ENCODE results near the gene RPS10. TPM values are rescaled to one million over a fixed set of nuclear protein-coding genes. Genes with fewer than 3 reads are reported as not detected.
A peak's percentile ranks its signal among the peaks of the same experiment; 100 is the strongest.

The RPS10 gene
- total and polyA plus RNA-seq, 4 experiments from 2014 or later: 1,588 to 2,757 (median 2,185) TPM

DNA sequence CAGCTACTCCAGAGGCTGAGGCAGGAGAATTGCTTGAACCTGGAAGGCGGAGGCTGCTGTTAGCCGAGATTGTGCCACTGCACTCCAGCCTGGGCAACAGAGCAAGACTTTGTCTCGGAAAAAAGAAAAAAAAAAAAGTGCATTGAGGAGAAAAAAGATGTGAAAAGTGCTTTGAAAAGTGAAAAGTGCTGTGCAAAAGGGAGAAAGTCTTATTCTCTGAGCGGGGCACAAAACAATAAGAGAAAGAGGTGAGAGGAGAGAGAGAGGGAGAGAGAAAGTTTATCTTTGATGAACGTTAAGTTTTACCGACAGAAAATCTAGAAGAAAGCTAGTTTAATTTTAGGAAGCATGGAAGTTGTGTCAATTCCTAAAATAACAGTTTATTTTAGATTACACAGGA, 36.1 kb upstream of the RPS10 start:
- H3K4me1 Mint-ChIP-seq: peaks cover 2 to 6% (median 4%) of the 10 kb centered on the region in 4 donors
- H3K4me1 ChIP-seq (ENCODE audit: insufficient read depth, low read length): peaks cover 4% of the 10 kb centered on the region
- H3K27ac Mint-ChIP-seq: no peak overlapping the region
- H3K36me3 Mint-ChIP-seq: no peaks in the 10 kb centered on the region
- H3K4me3 ChIP-seq (ENCODE audit: low read length in 2 of 2): no peak overlapping the region
- DNase-seq: no peak
- ChIA-PET POLR2A (ENCODE audit: partially characterized antibody) (no interaction called here), CTCF (ENCODE audit: partially characterized antibody) (interaction anchor here (1.1 to 7.8 kb wide), 4 partner anchors 9 to 148 kb away, joined by 3 to 178 read pairs (median 4); no protein-coding TSS in a partner anchor)
- peaks cover 9% of the 10 kb centered on the region for H3K27me3 ChIP-seq (ENCODE audit: insufficient read depth, low read length)
- H3K4me3 Mint-ChIP-seq: no peak overlapping the region
- H3K27ac ChIP-seq (ENCODE audit: low read depth, low read length): no peak overlapping the region
- no peaks in the 10 kb centered on the region for H3K9me3 ChIP-seq (ENCODE audit: control insufficient read depth in 1 of 2, low read length in 2 of 2)
- H3K9me3 Mint-ChIP-seq: no peaks in the 10 kb centered on the region
- intact Hi-C loops (cut with micrococcal nuclease): loop anchor here (5.0 kb wide), 1 partner anchor 525 kb away; no protein-coding TSS in a partner anchor
- no peaks in the 10 kb centered on the region for H3K36me3 ChIP-seq (ENCODE audit: insufficient read depth, low read length)
- H3K27me3 Mint-ChIP-seq: peaks cover 12 to 13% of the 10 kb centered on the region in 2 donors

- POLR2A ChIA-PET (ENCODE audit: partially characterized antibody): interaction anchor here (1.2 to 2.0 kb wide), 2 partner anchors 148 to 678 kb away, joined by 3 to 11 read pairs; no protein-coding TSS in a partner anchor
- Mint-ChIP-seq H3K27me3 (peaks cover 10% of the 10 kb centered on the region in 2 donors), H3K4me1 (peaks cover 2 to 6% (median 4%) of the 10 kb centered on the region in 4 donors)
Measured at GRCh38 chr6:34460796-34461507, 35.1 kb upstream of the RPS10 start.

GRCh38 chr6:34459899-34460593, 34.2 kb upstream of the RPS10 start:
- Histone ChIP-seq H3K36me3 (ENCODE audit: insufficient read depth, low read length) (no peaks in the 10 kb centered on the region), H3K4me3 (ENCODE audit: low read length in 2 of 2) (no peak overlapping the region), H3K27ac (ENCODE audit: low read depth, low read length) (no peak overlapping the region), H3K27me3 (ENCODE audit: insufficient read depth, low read length) (peaks cover under 1% of the 10 kb centered on the region), H3K9me3 (ENCODE audit: control insufficient read depth in 1 of 2, low read length in 2 of 2) (no peaks in the 10 kb centered on the region), H3K4me1 (ENCODE audit: insufficient read depth, low read length) (no peaks in the 10 kb centered on the region)
- intact Hi-C loops (cut with micrococcal nuclease): loop anchor here (1.0 to 5.0 kb wide), 5 partner anchors 123 to 781 kb away; no protein-coding TSS in a partner anchor
- Mint-ChIP-seq H3K4me3 (no peak overlapping the region), H3K27me3 (peaks cover 8% of the 10 kb centered on the region in 2 donors), H3K27ac (no peak overlapping the region), H3K4me1 (peaks cover 0 to under 1% (median under 1%) of the 10 kb centered on the region in 4 donors), H3K9me3 (no peaks in the 10 kb centered on the region), H3K36me3 (no peaks in the 10 kb centered on the region)
- ChIA-PET POLR2A (ENCODE audit: partially characterized antibody) (interaction anchor here (1.0 to 2.0 kb wide), 4 partner anchors 148 to 679 kb away, joined by 3 to 11 read pairs (median 4); partner anchors contain the start of genes ANKS1A and TAF11), CTCF (ENCODE audit: partially characterized antibody) (interaction anchor here (0.6 to 7.8 kb wide), 26 partner anchors 9 to 744 kb away, joined by 3 to 178 read pairs (median 5); partner anchors contain the start of gene SMIM29)
- peak; percentile 48 to 56 (median 52) for DNase-seq

More at GRCh38 chr6:34460796-34461507, 35.1 kb upstream of the RPS10 start:
- intact Hi-C loops (cut with micrococcal nuclease): loop anchor here (1.0 to 5.0 kb wide), 5 partner anchors 122 to 780 kb away; no protein-coding TSS in a partner anchor
- CTCF ChIA-PET (ENCODE audit: partially characterized antibody): interaction anchor here (0.9 to 7.8 kb wide), 17 partner anchors 10 to 679 kb away, joined by 3 to 178 read pairs (median 5); partner anchors contain the start of gene SMIM29
- no peak for DNase-seq
- Mint-ChIP-seq H3K4me3 (no peak overlapping the region), H3K36me3 (no peaks in the 10 kb centered on the region), H3K9me3 (no peaks in the 10 kb centered on the region), H3K27ac (no peak overlapping the region)
- H3K9me3 ChIP-seq (ENCODE audit: control insufficient read depth in 1 of 2, low read length in 2 of 2): no peaks in the 10 kb centered on the region
- peaks cover 5% of the 10 kb centered on the region for H3K27me3 ChIP-seq (ENCODE audit: insufficient read depth, low read length)
- H3K4me3 ChIP-seq (ENCODE audit: low read length in 2 of 2): no peak overlapping the region
- no peak overlapping the region for H3K27ac ChIP-seq (ENCODE audit: low read depth, low read length)
- no peaks in the 10 kb centered on the region for H3K36me3 ChIP-seq (ENCODE audit: insufficient read depth, low read length)
- peaks cover 4% of the 10 kb centered on the region for H3K4me1 ChIP-seq (ENCODE audit: insufficient read depth, low read length)

DNA sequence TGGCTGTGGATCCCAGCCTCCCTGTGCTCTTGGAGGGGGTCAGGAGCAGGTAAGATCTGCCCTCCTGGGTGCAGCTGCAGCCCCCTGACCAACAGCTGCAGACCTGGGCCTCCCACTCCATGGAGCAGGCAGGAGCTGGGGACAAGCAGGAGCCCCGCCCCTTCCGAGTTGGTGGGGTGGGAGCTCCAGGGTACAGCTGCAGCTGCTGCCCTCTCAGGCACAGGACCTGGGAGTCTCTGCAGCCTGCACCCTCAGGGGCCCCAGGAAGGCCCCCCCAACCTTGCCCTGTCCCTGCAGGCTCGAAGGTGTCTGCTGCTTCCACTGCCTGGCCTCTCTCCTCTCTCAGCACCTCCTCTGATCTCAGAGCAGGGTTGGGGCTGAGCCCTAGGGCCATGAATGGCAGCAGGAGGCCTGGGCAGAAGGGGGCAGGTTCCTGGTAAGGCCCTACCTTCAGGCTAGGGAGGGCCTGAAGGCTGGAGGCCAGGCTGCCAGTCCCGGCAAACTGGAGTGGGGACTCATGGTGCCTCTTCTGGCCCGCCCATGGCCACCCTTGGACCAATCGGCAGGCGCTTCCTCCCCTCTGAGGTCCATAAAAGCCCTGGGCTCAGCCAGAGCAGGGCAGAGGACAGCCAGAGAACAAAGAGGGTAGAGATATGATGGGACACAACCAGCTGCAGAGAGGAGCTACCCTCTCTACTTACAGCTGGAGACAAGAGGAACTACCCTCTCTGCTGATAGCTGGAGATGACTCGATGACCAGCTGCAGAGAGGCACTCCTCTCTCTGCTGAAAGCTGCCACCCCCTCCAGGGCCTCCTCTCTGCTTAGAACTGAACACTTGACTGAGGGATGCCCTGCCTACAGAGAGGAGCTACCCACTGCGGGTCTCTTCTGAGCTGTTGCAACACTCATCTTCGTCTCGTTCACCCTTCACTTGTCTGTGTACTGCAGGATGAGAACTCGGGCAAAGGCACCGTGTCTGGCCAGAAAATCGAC, 32.2 kb upstream of the RPS10 start:
- H3K27ac Mint-ChIP-seq: no peak overlapping the region
- POLR2A ChIA-PET (ENCODE audit: partially characterized antibody): no interaction called here
- no peaks in the 10 kb centered on the region for H3K4me1 Mint-ChIP-seq
- no peaks in the 10 kb centered on the region for H3K9me3 ChIP-seq (ENCODE audit: control insufficient read depth in 1 of 2, low read length in 2 of 2)
- H3K36me3 Mint-ChIP-seq: no peaks in the 10 kb centered on the region
- no peak overlapping the region for H3K4me3 ChIP-seq (ENCODE audit: low read length in 2 of 2)
- CTCF ChIA-PET (ENCODE audit: partially characterized antibody): interaction anchor here (1.2 to 7.8 kb wide), 8 partner anchors 11 to 682 kb away, joined by 3 to 178 read pairs (median 8); no protein-coding TSS in a partner anchor
- no peak for DNase-seq
- H3K4me1 ChIP-seq (ENCODE audit: insufficient read depth, low read length): no peaks in the 10 kb centered on the region
- no peaks in the 10 kb centered on the region for H3K9me3 Mint-ChIP-seq
- H3K27ac ChIP-seq (ENCODE audit: low read depth, low read length): no peak overlapping the region
- H3K4me3 Mint-ChIP-seq: no peak overlapping the region
- no peaks in the 10 kb centered on the region for H3K27me3 ChIP-seq (ENCODE audit: insufficient read depth, low read length)
- H3K36me3 ChIP-seq (ENCODE audit: insufficient read depth, low read length): no peaks in the 10 kb centered on the region
- peaks cover 0 to 1% of the 10 kb centered on the region in 2 donors for H3K27me3 Mint-ChIP-seq
- intact Hi-C loops (cut with micrococcal nuclease): no loop called here

GRCh38 chr6:34457382-34457741, 31.5 kb upstream of the RPS10 start:
- no peak overlapping the region for H3K4me3 Mint-ChIP-seq
- H3K27ac Mint-ChIP-seq: no peak overlapping the region
- no peaks in the 10 kb centered on the region for H3K4me1 Mint-ChIP-seq
- Histone ChIP-seq H3K27ac (ENCODE audit: low read depth, low read length) (no peak overlapping the region), H3K9me3 (ENCODE audit: control insufficient read depth in 1 of 2, low read length in 2 of 2) (no peaks in the 10 kb centered on the region), H3K4me1 (ENCODE audit: insufficient read depth, low read length) (no peaks in the 10 kb centered on the region), H3K4me3 (ENCODE audit: low read length in 2 of 2) (no peak overlapping the region), H3K36me3 (ENCODE audit: insufficient read depth, low read length) (no peaks in the 10 kb centered on the region), H3K27me3 (ENCODE audit: insufficient read depth, low read length) (no peaks in the 10 kb centered on the region)
- intact Hi-C loops (cut with micrococcal nuclease): no loop called here
- H3K9me3 Mint-ChIP-seq: no peaks in the 10 kb centered on the region
- no peaks in the 10 kb centered on the region for H3K36me3 Mint-ChIP-seq
- H3K27me3 Mint-ChIP-seq: peaks cover 0 to 1% of the 10 kb centered on the region in 2 donors
- POLR2A ChIA-PET (ENCODE audit: partially characterized antibody): no interaction called here
- CTCF ChIA-PET (ENCODE audit: partially characterized antibody): interaction anchor here (1.2 to 7.8 kb wide), 3 partner anchors 12 to 682 kb away, joined by 3 to 178 read pairs (median 4); no protein-coding TSS in a partner anchor
- DNase-seq: no peak

DNA sequence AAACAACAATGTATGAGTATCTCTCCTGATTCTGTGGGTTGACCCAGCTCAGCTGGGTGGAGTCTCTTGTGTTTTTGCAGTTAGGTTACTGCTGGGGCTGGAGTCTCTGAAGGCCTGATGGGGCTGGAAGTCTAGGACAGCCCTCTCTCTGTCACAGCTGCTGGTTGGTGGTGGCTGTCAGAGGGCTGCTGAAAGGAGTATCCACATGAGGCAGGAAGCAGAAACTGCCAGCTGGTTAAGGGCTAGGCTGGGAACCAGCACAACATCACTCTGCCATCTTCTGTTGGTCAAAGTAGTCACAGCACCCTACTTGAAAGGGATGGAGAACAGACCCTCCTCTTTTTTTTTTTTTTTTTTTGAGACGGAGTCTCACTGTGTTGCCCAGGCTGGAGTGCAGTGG, 30.0 kb upstream of the RPS10 start:
- Mint-ChIP-seq H3K27ac (peak overlapping the region in 1 of 7 donors; percentile 47), H3K27me3 (peaks cover 0 to 1% of the 10 kb centered on the region in 2 donors), H3K4me1 (no peaks in the 10 kb centered on the region), H3K9me3 (peaks cover 0 to 6% (median under 1%) of the 10 kb centered on the region in 8 donors), H3K4me3 (no peak overlapping the region), H3K36me3 (peaks cover 0 to 4% of the 10 kb centered on the region in 2 donors)
- intact Hi-C loops (cut with micrococcal nuclease): no loop called here
- ChIA-PET POLR2A (ENCODE audit: partially characterized antibody) (no interaction called here), CTCF (ENCODE audit: partially characterized antibody) (interaction anchor here (0.7 kb wide), 1 partner anchor 683 kb away, joined by 3 read pairs; no protein-coding TSS in a partner anchor)
- no peaks in the 10 kb centered on the region for H3K4me1 ChIP-seq (ENCODE audit: insufficient read depth, low read length)
- H3K36me3 ChIP-seq (ENCODE audit: insufficient read depth, low read length): no peaks in the 10 kb centered on the region
- no peak for DNase-seq
- no peaks in the 10 kb centered on the region for H3K27me3 ChIP-seq (ENCODE audit: insufficient read depth, low read length)
- no peak overlapping the region for H3K27ac ChIP-seq (ENCODE audit: low read depth, low read length)
- H3K9me3 ChIP-seq (ENCODE audit: control insufficient read depth in 1 of 2, low read length in 2 of 2): no peaks in the 10 kb centered on the region
- H3K4me3 ChIP-seq (ENCODE audit: low read length in 2 of 2): no peak overlapping the region

Data from CD4-positive, alpha-beta memory T cell (primary cell).